A549 treated with ZK216348 at 1 μM for 4 hours (cell line): Measurements from ENCODE around the gene VWDE. TPM values are rescaled to one million over a fixed set of nuclear protein-coding genes. Genes with fewer than 3 reads are reported as not detected.

Source experiments
- total RNA-seq: library from RNA; stranded (reverse); fragments of 200-300 nt; extraction: Qiagen RNA extraction; gene quantifications from 5 replicates; pipeline ENCODE4 v1.2.3, GENCODE V29; 2022; ENCODE audit warnings: low read depth

The VWDE gene
- total RNA-seq, result 0.29 to 1.3 TPM (median 0.47 TPM) in 5 replicates

GRCh38 chr7:12403287-12404181 lies at the start of gene VWDE:
Gene VWDE (minus strand): TSS chr7:12403865. CDS start chr7:12403716, 149 bp downstream.

Other genes with a start within 250 kb of the VWDE start
- gene TMEM106B, start 192.6 kb downstream of the VWDE start, total RNA-seq, result 27.0 to 40.6 TPM (median 36.4 TPM) in 5 replicates
- gene SCIN, start 166.9 kb upstream of the VWDE start, total RNA-seq, result 0.30 to 0.71 TPM (median 0.45 TPM) in 5 replicates